HAP-1 (cell line): Measurements from ENCODE around the gene MAT2B.
A peak's percentile ranks its signal among the peaks of the same experiment; 100 is the strongest.

Source experiments
- DNase-seq, 2 experiments: peaks; one replicate each; pipeline ENCODE4 v3.0.0-alpha.2; 2016 to 2020; ENCODE audit warnings: low spot score in 2 of 2
- H3K27me3 ChIP-seq: fragments of 250-450 bp; sonication (Bioruptor Pico); 2 replicates; pipeline ENCODE4 v1.5.1; 2020; ENCODE audit warnings: low read depth, mild to moderate bottlenecking, moderate library complexity
- H3K36me3 ChIP-seq: fragments of 250-450 bp; sonication (Bioruptor Pico); replicated peaks from 2 replicates; pipeline ENCODE4 v1.5.1; 2020; ENCODE audit warnings: mild to moderate bottlenecking
- H3K4me1 ChIP-seq: fragments of 250-450 bp; sonication (Bioruptor Pico); 2 replicates; pipeline ENCODE4 v1.5.1; 2020; ENCODE audit warnings: mild to moderate bottlenecking
- H3K4me3 ChIP-seq: fragments of 250-450 bp; sonication (Bioruptor Pico); 2 replicates; pipeline ENCODE4 v1.5.1; 2020; ENCODE audit warnings: mild to moderate bottlenecking, moderate library complexity
- H3K9me3 ChIP-seq: fragments of 250-450 bp; sonication (Bioruptor Pico); 2 replicates; pipeline ENCODE4 v1.5.1; 2020; ENCODE audit warnings: mild to moderate bottlenecking, moderate library complexity
- in situ Hi-C: fragments of 300-500 bp; cut with MboI; formaldehyde crosslinking; loops from 3 replicates; pipeline ENCODE4 v1.14.3; 2020; ENCODE audit warnings: low sequenced_read_pairs, inconsistent platforms, mixed read lengths

Gene MAT2B

GRCh38 chr5:163478982-163479271, 26.5 kb upstream of the MAT2B start:
- H3K4me3 ChIP-seq: no peak overlapping the region
- DNase-seq: no peak
- peaks cover 95% of the 10 kb centered on the region for H3K36me3 ChIP-seq
- in situ Hi-C loops: no loop called here
- H3K9me3 ChIP-seq: no peaks in the 10 kb centered on the region
- H3K4me1 ChIP-seq: no peaks in the 10 kb centered on the region
- no peaks in the 10 kb centered on the region for H3K27me3 ChIP-seq

- no peaks in the 10 kb centered on the region for H3K9me3 ChIP-seq
- peaks cover 84% of the 10 kb centered on the region for H3K36me3 ChIP-seq
- in situ Hi-C loops: no loop called here
- no peaks in the 10 kb centered on the region for H3K4me1 ChIP-seq
- no peak overlapping the region for H3K4me3 ChIP-seq
- H3K27me3 ChIP-seq: no peaks in the 10 kb centered on the region
- DNase-seq: peak in 1 of 2 experiments; percentile 27
Measured at GRCh38 chr5:163489055-163489744, 16.2 kb upstream of the MAT2B start.

- H3K27me3 ChIP-seq: no peaks in the 10 kb centered on the region
- peaks cover 79% of the 10 kb centered on the region for H3K36me3 ChIP-seq
- no peaks in the 10 kb centered on the region for H3K9me3 ChIP-seq
- no peak overlapping the region for H3K4me3 ChIP-seq
- in situ Hi-C loops: no loop called here
- no peaks in the 10 kb centered on the region for H3K4me1 ChIP-seq
- no peak for DNase-seq
Measured at GRCh38 chr5:163489745-163490075, 15.7 kb upstream of the MAT2B start.

GRCh38 chr5:163496286-163496685, 9.1 kb upstream of the MAT2B start:
- no peaks in the 10 kb centered on the region for H3K27me3 ChIP-seq
- H3K4me1 ChIP-seq: no peaks in the 10 kb centered on the region
- peaks cover 22% of the 10 kb centered on the region for H3K36me3 ChIP-seq
- H3K4me3 ChIP-seq: no peak overlapping the region
- no peaks in the 10 kb centered on the region for H3K9me3 ChIP-seq
- in situ Hi-C loops: no loop called here
- DNase-seq: no peak

GRCh38 chr5:163497315-163497714, 8.1 kb upstream of the MAT2B start:
- Histone ChIP-seq H3K27me3 (no peaks in the 10 kb centered on the region), H3K9me3 (no peaks in the 10 kb centered on the region), H3K4me1 (no peaks in the 10 kb centered on the region; the same call in 1 of the 2 replicates), H3K4me3 (no peak overlapping the region), H3K36me3 (peaks cover 12% of the 10 kb centered on the region)
- DNase-seq: no peak
- in situ Hi-C loops: no loop called here

GRCh38 chr5:163498886-163499285, 6.5 kb upstream of the MAT2B start:
- Histone ChIP-seq H3K4me3 (no peak overlapping the region), H3K36me3 (no peaks in the 10 kb centered on the region), H3K9me3 (no peaks in the 10 kb centered on the region), H3K27me3 (no peaks in the 10 kb centered on the region), H3K4me1 (peaks cover 9% of the 10 kb centered on the region)
- in situ Hi-C loops: no loop called here
- no peak for DNase-seq

- no peak for DNase-seq
- H3K4me3 ChIP-seq: no peak overlapping the region
Measured at GRCh38 chr5:163502521-163502920, 2.9 kb upstream of the MAT2B start.

GRCh38 chr5:163503106-163504078, 2.0 kb upstream of the MAT2B start:
- Histone ChIP-seq H3K4me1 (peaks cover 29% of the 10 kb centered on the region), H3K27me3 (no peaks in the 10 kb centered on the region), H3K36me3 (no peaks in the 10 kb centered on the region), H3K9me3 (no peaks in the 10 kb centered on the region), H3K4me3 (peak overlapping the region; percentile 85)
- peak; percentile 77 to 81 for DNase-seq
- in situ Hi-C loops: no loop called here

More at GRCh38 chr5:163502521-163502920, 2.9 kb upstream of the MAT2B start:
- Histone ChIP-seq H3K9me3 (no peaks in the 10 kb centered on the region), H3K36me3 (no peaks in the 10 kb centered on the region), H3K27me3 (no peaks in the 10 kb centered on the region), H3K4me1 (peaks cover 26% of the 10 kb centered on the region)
- in situ Hi-C loops: no loop called here

GRCh38 chr5:163504079-163504931, 1.1 kb upstream of the MAT2B start:
- in situ Hi-C loops: no loop called here
- no peaks in the 10 kb centered on the region for H3K27me3 ChIP-seq
- DNase-seq: peak; percentile 62 to 75
- H3K36me3 ChIP-seq: no peaks in the 10 kb centered on the region
- peak overlapping the region; percentile 85 for H3K4me3 ChIP-seq
- peaks cover 34% of the 10 kb centered on the region for H3K4me1 ChIP-seq
- H3K9me3 ChIP-seq: no peaks in the 10 kb centered on the region

- H3K27me3 ChIP-seq: no peaks in the 10 kb centered on the region
- DNase-seq: no peak
- in situ Hi-C loops: no loop called here
- H3K36me3 ChIP-seq: no peaks in the 10 kb centered on the region
- no peaks in the 10 kb centered on the region for H3K9me3 ChIP-seq
- H3K4me3 ChIP-seq: peak overlapping the region; percentile 85
- H3K4me1 ChIP-seq: peaks cover 37% of the 10 kb centered on the region
Measured at GRCh38 chr5:163505049-163505367, 411 bp upstream of the MAT2B start.

GRCh38 chr5:163506095-163506457, 657 bp downstream of the MAT2B start:
- Histone ChIP-seq H3K36me3 (no peaks in the 10 kb centered on the region), H3K27me3 (no peaks in the 10 kb centered on the region), H3K9me3 (no peaks in the 10 kb centered on the region), H3K4me3 (peak overlapping the region; percentile 85), H3K4me1 (peaks cover 37% of the 10 kb centered on the region)
- in situ Hi-C loops: no loop called here
- DNase-seq: no peak

- DNase-seq: no peak
- peak overlapping the region; percentile 85 for H3K4me3 ChIP-seq
- in situ Hi-C loops: no loop called here
Measured at GRCh38 chr5:163506726-163507125, 1.3 kb downstream of the MAT2B start.

GRCh38 chr5:163508753-163509152, 3.3 kb downstream of the MAT2B start:
- in situ Hi-C loops: no loop called here
- DNase-seq: no peak

More at GRCh38 chr5:163506726-163507125, 1.3 kb downstream of the MAT2B start:
- H3K36me3 ChIP-seq: peaks cover 2% of the 10 kb centered on the region
- no peaks in the 10 kb centered on the region for H3K9me3 ChIP-seq
- no peaks in the 10 kb centered on the region for H3K27me3 ChIP-seq
- H3K4me1 ChIP-seq: peaks cover 37% of the 10 kb centered on the region

More at GRCh38 chr5:163508753-163509152, 3.3 kb downstream of the MAT2B start:
- H3K9me3 ChIP-seq: no peaks in the 10 kb centered on the region
- H3K4me1 ChIP-seq: peaks cover 30% of the 10 kb centered on the region
- H3K36me3 ChIP-seq: peaks cover 17% of the 10 kb centered on the region
- H3K27me3 ChIP-seq: no peaks in the 10 kb centered on the region
- H3K4me3 ChIP-seq: no peak overlapping the region
